NOMO-1 treated with dmso at 0.1 percent for 144 hours (cell line): Measurements from ENCODE around the gene MRNIP.

Source experiments
- DNase-seq: peaks from one replicate; lab custom pipeline; 2025; ENCODE audit not compliant: unreplicated experiment; lab: John Stamatoyannopoulos, UW

MRNIP gene, protein sequence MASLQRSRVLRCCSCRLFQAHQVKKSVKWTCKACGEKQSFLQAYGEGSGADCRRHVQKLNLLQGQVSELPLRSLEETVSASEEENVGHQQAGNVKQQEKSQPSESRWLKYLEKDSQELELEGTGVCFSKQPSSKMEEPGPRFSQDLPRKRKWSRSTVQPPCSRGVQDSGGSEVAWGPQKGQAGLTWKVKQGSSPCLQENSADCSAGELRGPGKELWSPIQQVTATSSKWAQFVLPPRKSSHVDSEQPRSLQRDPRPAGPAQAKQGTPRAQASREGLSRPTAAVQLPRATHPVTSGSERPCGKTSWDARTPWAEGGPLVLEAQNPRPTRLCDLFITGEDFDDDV

DNA sequence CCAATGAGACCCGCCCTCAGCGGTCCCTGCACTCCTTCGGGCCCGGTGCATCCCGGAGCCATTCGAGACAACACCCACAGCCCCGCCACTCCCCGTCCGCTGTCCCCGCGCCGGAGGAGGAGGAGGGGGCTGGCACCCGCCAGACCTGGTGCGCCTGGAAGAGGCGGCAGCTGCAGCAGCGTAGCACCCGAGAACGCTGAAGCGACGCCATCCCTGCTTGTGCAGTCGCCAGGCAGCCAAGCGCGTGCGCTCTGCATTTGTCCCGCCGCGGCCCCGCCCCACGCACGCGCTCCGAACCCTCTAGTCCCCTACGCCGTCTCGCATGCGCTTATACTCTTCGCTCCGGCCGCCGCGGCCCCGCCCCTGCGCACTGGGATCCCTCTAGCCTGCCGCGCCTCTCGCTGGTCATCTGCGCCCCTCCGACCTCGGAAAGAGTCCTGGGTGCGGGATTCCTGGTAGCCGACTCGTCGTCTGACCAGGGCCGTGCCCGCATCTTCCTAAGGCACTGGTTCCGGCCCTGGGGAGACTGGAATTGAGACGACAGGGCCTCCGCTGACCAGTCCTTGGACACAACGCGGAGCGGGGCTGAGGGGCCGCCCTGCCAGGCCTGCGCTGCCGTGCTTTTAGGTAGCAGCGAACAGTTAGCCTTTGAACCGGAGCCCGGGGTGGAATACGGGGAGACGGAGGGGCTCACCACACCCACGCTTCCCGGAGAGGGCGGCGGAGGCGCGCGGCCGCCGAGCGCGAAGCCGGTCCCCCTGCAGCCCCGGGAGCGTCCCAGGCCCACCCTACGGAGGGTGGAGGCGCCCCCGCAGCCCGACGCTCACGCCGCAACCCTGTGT lies at the start of gene MRNIP:
Gene MRNIP, minus strand, starts transcription at position 232 of the 842 bp plus-strand sequence. Its CDS starts 21 bp downstream, at position 211.
- DNase-seq, result peak; percentile 96

DNA sequence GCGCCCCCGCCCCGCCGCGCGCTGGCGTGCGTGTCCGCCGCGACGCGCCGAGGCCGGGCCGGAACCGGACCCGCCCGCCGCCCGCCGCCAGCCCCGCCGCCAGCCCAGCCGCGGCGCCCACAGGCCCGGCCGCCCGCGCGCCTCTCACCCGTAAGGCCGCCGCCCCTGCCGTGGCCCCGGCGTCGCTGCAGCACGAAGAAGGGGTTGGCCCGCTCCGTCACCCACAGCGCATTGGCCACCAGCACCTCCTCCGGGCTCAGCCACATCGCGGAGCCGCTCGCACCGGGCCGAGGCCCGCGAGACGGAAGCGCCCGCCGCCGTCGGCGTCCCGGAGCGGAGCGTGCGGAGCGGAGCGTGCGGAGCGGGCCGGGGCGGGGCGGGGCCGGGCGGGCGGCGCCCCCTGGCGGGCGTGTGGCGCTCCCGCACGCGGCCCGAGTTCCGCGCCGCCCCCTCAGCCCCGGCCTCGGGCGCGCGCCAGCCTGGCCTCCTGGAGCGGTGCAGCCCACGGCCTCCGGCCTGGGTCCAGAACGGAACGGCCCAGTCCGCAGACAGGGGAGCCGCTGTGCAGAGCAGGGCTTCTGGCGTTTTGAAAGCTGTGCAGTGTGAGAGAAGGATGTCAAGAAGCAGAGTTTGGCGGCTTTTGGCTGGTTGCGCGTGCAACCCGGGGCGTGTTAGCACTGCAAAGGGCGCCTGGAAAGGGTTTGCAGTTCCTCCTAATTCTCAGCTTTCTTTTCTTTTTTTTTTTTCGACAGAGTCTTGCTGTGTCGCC lies 49.1 kb upstream of the MRNIP start, which contains the start of gene TBC1D9B:
Gene TBC1D9B, minus strand, starts transcription at position 342 of the 769 bp plus-strand sequence. Its CDS starts 76 bp downstream, at position 266.
- DNase-seq, result peak; percentile 72

DNA sequence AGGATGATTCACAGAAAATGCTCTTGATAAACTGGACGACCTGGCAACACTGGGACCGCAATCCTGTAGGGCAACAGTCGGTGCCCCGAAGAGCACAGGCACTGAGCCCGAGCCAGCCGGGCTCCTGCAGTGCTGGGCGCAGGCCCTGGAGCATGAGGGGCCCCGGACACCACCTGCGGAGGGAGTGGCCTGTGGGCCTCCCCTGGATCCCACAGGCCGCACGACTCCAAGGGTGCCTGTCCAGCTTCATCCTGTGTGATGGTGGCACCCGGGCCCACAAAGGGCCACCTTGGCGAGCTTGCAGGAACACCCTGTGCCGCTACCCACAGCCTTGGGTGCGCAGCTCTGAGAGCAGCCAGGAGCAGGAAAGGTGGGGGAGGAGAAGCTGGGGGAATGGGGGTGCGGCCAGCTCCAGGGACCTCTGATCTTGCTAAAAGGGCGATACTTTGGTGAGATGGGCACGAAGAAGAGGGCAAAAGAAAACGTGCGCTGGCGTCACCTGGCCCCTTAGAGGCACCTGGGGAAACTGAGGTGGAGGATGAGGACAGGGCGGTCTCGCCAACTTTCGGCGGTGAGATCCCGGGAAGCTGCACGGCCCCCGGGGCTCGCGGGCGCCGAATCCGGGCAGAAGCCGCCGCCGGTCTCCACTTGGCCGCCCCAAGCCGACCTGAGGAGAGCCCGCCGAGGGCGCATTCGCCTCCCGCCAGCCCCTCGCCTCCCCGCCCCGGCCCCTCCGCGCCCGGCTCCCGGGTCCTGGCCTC lies 48.4 kb upstream of the MRNIP start:
- DNase-seq, result no peak

DNA sequence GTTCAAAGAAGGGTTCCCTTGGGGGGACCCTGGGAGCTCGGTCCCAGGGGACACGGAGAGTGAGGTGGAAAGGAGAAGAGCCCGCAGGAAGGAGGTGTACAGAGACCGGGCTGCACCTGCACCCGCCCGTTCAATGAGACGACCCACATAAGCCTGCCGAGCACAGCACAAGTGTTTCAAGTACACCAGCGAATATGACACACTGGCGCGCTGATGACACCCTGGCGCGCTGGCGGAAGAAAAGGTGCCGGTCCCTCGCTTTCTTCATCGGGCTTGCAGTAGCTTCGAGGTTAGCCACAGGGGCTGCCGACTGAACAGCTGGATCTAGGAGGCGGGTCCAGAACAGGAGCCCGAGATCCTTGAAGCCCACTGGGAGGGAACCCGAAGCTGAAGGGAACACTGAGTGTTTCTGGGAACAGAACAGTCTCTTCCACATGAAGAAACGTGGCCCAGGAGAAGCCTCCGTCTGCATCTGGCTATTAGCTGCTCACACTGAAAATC lies 47.7 kb upstream of the MRNIP start:
- no peak for DNase-seq

DNA sequence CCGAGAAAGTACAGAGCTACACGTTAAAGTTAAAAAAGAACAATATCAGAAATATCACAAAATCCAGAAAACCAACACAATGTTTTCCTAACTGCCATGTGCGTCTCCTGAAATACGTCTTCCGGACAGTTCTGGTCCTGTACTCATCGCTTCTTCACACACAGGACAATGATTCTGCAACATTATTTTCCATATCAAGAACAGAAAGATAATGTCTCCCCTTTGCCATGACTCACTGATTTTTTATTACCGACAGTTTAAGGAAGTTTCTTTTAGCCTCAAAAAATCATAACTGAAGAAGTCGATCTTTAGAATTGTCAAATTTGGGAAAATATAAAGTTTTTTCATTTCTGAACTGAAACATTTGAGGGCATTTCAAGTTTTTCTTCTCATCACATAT lies 46.5 kb upstream of the MRNIP start:
- DNase-seq, result no peak

DNA sequence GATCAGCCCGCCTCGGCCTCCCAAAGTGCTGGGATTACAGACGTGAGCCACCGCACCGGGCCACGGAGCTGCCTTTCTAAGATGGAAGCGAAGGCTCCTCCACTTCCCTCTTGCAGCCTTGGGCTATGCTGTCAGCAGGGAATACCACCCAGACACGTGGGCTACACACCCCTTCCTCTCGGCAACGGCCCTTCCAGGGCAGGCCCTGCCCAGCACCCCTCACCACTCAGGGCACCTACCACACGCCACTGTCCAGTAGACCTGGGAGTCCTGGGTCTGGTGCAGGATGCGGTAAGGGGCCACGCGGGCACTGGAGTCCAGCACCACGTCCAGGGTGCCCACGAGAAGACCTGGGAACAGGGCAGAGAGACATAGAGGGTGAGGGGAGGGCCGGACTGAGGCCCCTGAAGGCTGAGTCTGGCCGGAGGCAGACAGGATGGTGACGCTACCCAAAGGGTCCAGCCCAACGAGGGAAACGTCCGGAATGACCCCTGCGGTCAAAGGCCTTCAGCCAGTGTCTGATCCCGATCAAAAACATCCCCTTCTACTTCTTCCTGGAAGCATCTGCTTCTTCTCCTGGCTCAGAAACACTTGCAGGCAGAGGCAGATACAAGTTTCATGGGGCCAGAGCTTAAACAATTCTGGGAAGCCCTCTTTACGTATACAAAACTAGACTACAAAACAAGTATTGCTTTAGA lies 46.0 kb upstream of the MRNIP start:
- DNase-seq, result no peak

DNA sequence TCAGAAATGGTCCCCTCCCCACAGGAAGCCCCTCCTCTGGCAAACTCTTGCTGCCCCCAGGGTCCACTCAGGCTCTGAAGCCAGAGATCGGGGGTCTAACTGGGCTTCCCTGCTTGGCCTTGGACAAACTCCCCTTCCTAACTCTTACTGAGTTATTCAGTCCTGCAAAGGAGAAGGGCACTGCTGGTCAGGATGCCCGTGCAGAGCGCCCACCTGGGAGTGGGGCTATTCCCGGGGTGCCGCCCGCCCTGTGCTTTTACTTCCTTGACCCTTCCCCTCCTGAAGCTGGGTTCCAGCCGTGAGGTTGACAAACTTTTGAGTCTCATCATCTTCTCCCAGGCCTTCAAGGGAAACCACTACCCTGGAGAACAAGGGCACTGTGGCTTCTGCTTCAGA lies 44.1 kb upstream of the MRNIP start:
- no peak for DNase-seq

DNA sequence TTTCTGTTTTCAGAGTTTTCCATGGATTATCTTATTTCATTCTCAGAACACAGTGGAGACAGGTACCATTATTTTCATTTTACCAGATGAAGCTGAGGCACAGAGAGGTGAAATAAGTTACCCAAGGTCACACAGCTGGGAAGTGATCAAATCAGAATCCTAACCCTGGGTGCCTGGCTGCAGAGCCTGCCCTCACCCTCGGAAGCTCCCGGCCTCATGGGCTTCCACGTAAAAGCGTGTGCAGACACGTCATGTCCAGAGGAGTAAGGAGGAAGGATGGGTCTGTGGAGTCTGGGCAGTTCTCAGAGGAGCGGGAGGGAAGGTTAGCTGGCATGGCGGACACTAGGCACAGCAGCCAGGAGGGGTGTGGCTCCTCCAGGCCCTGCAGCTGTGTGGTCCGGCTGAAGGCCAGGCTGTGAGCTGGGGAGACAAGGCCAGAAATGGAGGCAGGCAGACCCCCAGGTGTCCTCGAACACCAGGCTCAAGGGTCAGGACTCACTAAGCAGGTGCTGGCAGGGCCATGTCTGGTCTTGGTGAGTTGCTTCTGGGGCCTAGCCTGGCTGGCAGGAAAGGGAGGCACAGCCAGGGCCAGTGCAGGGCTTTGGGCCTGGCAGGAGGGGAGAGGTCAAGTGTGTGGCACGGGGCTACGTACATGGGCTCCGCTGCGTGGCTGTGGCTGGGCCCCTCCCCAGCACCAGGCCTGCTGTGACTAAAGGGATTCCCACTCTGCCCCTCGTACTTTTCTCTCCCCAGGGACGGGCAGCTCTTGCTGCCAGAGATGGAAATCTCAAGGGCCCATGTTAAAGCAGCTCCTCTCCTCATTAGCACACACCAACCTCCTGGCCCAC lies 43.5 kb upstream of the MRNIP start:
- DNase-seq, result no peak

DNA sequence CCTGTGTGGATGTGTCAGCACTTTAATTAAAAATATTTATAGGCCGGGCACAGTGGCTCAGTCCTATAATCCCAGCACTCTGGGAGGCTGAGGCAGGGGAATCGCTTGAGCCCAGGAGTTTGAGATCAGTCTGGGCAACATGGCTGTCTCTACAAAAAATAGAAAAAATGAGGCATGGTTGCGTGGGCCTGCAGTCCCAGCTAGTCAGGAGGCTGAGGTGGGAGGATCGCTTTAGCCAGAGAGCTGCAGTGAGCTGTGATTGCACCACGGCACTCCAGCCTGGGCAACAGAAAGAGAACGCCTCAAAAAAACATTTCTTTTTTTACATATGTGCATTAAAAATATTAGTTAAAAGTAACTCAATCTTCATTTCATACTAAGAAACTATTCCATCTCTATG lies 42.8 kb upstream of the MRNIP start:
- DNase-seq, result no peak

DNA sequence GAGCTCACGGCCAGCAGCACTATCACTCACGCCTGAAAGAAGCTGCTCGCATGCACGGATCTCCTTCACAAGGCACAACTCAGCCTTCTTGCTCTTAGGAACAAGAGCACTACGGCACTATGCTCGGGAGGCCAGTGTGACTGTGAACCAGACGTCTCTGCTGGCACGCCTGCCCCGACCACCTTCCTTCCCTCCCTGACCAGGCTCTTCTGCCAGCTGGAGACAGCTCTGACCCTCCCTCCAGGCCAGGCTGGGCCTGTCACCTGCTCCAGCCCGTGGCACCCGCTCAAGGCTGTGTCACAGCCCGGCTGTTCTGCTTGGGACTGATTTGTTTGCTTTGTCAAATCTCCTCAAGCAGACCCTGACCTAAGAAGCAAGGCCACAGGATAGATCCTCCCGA lies 42.1 kb upstream of the MRNIP start:
- DNase-seq, result no peak

DNA sequence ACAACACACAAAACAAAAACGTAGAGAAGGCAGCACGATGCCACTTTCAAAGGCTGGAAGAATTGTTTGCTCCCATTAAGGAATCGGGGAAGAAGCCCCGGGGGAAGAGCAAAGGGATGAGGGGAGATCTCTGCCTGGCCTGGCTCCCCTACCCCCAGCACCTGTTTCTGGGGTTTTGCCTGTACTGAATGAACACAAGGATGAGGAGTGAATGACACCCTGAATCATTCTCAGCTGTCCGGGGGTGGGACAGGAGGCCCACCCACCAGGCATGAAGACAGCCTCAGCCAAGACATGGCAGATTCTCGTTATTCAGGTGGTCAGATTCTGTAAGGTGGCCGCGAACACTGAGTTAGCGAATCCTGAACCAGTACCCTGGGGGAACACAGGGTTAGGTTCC lies 41.6 kb upstream of the MRNIP start:
- no peak for DNase-seq

DNA sequence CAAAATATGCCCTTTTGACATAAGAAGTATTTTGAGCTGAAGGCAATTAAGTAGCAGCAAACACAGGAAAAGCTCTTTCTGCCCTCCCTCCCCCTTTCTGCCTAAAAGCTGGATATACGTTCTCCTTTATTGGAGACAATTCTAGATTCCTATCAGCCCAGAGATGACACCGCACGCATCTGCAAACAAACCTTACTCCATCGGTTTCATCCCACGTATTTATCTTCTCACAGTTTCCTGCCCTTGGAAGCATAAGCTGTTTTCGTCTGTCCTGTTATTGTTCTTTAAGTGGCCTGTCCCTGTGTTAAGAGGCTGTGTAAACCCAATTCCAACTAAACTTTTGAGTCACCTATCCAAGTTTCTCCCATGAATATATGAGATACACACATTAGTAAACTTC lies 37.2 kb upstream of the MRNIP start:
- DNase-seq, result no peak

DNA sequence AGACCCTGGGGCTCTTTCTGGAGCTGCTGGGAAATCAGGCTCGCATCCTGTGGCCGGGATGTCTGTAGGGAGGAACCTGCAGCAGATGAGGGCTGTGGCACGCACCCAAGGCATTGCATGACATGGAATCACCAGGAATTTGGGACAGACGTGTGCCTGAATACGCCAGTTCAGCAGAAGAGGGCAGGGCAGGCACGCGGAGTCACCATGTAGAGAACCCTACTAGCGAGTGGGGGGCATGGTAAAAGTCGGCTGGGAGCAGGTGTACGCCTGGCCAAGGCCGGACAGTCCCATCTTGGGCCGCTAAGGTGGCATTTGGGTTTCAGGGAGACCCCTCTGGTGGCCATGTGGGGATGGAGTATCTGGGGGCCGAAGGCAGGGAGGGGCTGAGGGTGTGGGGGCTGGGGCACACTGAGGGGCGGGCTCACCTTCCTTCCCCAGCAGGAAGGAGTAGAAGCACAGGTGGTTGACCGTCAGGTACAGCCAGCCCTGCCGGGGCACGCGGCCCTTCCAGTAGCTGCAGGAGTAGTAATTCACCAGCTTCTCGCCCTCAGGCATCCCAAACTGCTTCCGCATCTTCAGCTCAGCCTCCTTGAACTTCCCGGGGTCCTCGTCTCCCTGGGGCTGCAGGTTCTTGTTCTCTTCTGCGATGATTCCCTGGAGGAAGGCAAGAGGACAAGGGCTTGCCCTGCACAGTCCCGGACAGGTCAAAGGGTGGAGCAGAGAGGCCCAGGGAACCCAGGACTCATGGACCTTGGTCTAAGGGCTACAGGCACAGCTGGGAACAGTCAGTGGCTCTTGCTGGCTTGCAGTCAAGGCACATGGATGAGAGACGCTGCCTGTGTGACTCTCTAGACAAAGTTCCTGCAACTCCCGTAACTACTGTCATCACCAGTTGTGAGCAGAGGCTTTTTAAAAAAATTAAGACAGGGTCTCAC lies 35.6 kb upstream of the MRNIP start:
- no peak for DNase-seq

DNA sequence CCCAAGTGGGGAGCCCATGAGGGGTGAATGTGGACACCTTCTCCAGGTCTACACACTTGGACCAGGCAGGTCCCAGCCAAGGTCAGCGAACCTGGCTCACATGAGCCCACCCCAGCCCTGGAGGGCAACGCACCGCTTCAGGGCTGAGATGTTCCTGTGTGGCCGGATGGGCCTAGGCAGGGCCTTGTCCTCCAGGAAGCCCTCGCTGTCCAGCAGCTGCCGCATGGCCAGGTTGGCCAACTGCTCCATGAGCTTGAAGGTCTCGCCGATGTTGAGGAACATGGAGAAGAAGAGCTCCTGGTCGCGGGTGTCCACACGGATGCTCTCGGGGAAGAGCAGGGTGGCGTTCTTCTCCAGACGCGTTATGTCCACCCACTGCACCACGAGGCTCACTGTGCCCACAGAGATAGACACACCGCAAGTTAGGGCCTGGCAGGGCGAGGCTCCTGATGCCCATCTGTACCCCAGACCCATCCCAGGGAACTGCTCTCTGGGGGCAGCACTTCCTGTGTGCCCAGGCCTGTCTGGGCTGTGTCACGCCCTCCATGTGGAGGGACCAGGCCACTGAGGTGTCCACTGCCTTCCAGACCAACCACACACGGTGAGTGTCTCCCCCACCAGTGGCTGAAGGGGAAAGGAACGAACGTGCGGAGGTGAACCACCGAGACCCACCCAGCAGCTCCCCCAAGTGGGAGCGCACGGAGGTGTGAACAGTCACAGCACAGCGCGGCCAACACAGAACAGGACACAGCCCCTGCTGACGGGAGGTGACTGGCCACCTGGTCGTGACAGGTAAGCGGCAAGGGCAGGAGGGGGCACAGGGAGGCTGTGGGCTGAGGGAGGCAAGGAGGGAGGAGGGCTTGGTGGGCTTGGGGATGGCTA lies 34.7 kb upstream of the MRNIP start:
- DNase-seq, result no peak

DNA sequence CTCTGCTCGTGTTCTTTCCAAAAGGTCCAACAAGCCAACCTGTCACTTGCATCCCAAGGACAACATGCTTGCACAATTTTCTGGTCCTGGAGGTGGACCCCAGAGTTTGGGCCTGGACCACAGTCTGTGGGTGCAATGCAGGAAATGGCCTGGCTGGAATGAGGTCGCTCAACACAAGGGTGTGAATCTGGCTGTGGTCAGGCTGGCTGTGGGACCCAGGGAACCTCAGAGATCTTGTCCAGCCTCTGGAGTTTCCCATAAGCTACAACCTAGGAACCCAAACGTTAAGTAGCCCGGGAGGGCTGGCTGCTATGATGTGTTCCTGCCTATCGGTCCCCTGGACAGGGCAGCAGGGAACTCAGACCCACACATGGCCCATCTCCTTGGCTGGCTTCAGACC lies 33.6 kb upstream of the MRNIP start:
- no peak for DNase-seq

DNA sequence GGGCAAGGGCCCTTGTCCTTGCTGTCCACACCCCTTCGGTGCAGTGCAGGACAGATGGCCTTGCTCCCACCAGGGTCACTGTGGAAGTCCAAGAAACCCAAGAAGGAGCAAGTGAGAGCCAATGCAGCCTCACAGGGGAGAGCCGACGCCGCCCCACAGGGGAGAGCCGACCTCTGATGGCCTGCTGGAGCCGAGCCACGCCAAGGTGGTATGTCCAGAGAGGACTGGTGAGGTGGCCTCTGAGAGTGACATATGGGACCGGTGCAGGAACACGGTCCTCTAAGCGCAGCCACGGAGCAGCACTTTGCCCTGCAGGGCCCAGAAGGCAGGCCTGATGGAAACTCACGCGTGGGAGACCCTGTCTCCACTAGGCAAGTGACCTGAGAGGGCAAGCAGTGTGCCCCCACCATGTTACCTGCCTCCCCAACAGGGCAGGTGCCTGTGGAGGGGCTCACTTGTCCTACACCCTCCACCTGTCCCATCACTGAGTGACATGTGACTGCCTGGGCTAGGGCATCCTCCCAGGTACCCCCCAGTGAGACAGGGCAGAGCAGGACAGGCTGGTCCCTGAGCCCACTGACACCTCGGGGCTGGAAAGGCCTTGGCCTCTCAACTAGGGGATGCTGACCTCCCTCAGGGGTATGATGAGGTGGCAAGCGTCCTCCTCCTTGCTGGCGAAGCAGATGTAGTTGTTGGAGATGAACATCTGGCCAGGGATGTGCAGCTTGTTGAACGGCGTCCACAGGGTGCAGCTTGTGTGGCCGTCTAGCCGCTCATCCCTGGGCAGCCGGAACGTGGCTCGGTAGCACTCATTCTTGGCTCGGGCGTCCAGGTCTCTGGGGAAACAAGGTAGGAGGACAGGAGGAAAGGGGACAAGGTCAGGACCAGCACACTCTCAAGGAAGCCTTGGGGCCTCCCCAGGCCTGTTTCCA lies 32.4 kb upstream of the MRNIP start:
- DNase-seq, result no peak
